HCT116 (cell line): ENCODE results near the gene PLEKHG3. TPM values are rescaled to one million over a fixed set of nuclear protein-coding genes. Genes with fewer than 3 reads are reported as not detected.

ENCODE experiments used
- ATAC-seq: fragments of 200-7000 bp; cut with Tn5 transposase; 2 replicates; pipeline ENCODE4 v1.9.1; 2020; ENCODE audit warnings: mild to moderate bottlenecking, moderate library complexity
- BruUV-seq: library from RNA; stranded (reverse); fragments of 400-500 nt; replicated peaks from 2 replicates; lab custom pipeline; 2021; lab: Mats Ljungman, UMichigan
- CTCF ChIA-PET: fragments of 300-600 bp; sonication (Branson Sonifier 250); formaldehyde crosslinking; loops from one replicate; lab custom pipeline; 2021; ENCODE audit warnings: antibody characterized with exemption; lab: Charles Lee
- POLR2A ChIA-PET: fragments of 300-600, 350-600 bp; sonication (Branson Sonifier 250); formaldehyde crosslinking; loops from one replicate; lab custom pipeline; 2021; ENCODE audit warnings: antibody characterized with exemption; lab: Charles Lee
- RAD21 ChIA-PET, 2 experiments: fragments of 300-600 bp; sonication (Branson Sonifier 250); formaldehyde crosslinking; loops; one replicate each; lab custom pipeline; 2023; ENCODE audit warnings: low total read pairs in 2 of 2; ENCODE audit not compliant: uncharacterized antibody in 2 of 2, unreplicated experiment in 2 of 2, low non-redundant PET in 1 of 2; lab: Charles Lee
- DNase-seq: peaks from one replicate; pipeline ENCODE4 v3.0.0-alpha.2; 2010; ENCODE audit warnings: low read depth, low spot score
- H2AFZ ChIP-seq: fragments of 200-600 bp; shearing (Covaris generic), sonication (generic); 2 replicates; pipeline ENCODE4 v1.6.1; 2017; ENCODE audit warnings: low read depth, mixed run types, mixed read lengths, antibody characterized with exemption, low read length; ENCODE audit not compliant: poor library complexity, severe bottlenecking
- H3K27ac ChIP-seq: 2 replicates; pipeline ENCODE4 v1.5.1; 2012; ENCODE audit warnings: low read depth, low read length
- H3K27me3 ChIP-seq: fragments of 200-600 bp; sonication (generic); 2 replicates; pipeline ENCODE4 v1.6.1; 2016; ENCODE audit warnings: mixed run types, low read length, mixed read lengths; ENCODE audit not compliant: insufficient read depth
- H3K36me3 ChIP-seq, 2 experiments: fragments of 200-500 bp in 1 of 2; fragments of 200-600 bp in 1 of 2; sonication (Bioruptor generic) in 1 of 2; sonication (generic) in 1 of 2; 2 replicates each; pipeline versions ENCODE4 v1.5.1 to v1.6.1; 2014 to 2016; ENCODE audit warnings: low read length in 2 of 2, inconsistent platforms in 1 of 2, mixed read lengths in 1 of 2, mixed run types in 1 of 2; ENCODE audit not compliant: insufficient read depth in 2 of 2, control insufficient read depth in 1 of 2
- H3K4me1 ChIP-seq, 2 experiments: fragments of 200-600 bp in 1 of 2; sonication (generic) in 1 of 2; 2 replicates each; pipeline versions ENCODE4 v1.5.1 to v1.6.1; 2012 to 2017; ENCODE audit warnings: low read length in 2 of 2, inconsistent platforms in 1 of 2, mild to moderate bottlenecking in 1 of 2, mixed read lengths in 1 of 2, mixed run types in 1 of 2, moderate library complexity in 1 of 2; ENCODE audit not compliant: insufficient read depth in 2 of 2, control insufficient read depth in 1 of 2
- H3K4me2 ChIP-seq: fragments of 200-600 bp; sonication (generic); 2 replicates; pipeline ENCODE4 v1.6.1; 2017; ENCODE audit warnings: mixed run types, low read length, mixed read lengths
- H3K4me3 ChIP-seq, 2 experiments: fragments of 200-600 bp in 1 of 2; sonication (generic) in 1 of 2; replicated peaks in 1 of 2; 2 replicates each; pipeline ENCODE4 v1.5.1; 2011 to 2016; ENCODE audit warnings: low read length in 2 of 2, control low read depth in 1 of 2, low read depth in 1 of 2, mild to moderate bottlenecking in 1 of 2, mixed read lengths in 1 of 2, mixed run types in 1 of 2
- H3K79me2 ChIP-seq: fragments of 200-600 bp; sonication (generic); 2 replicates; pipeline ENCODE4 v1.6.1; 2017; ENCODE audit warnings: mild to moderate bottlenecking, mixed run types, low read length, moderate library complexity, mixed read lengths; ENCODE audit not compliant: insufficient read depth
- H3K9ac ChIP-seq: fragments of 200-600 bp; sonication (generic); 2 replicates; pipeline ENCODE4 v1.6.1; 2016; ENCODE audit warnings: low read length, mixed read lengths
- H3K9me2 ChIP-seq: fragments of 200-600 bp; sonication (generic), shearing (Covaris generic); 2 replicates; pipeline ENCODE4 v1.6.1; 2017; ENCODE audit warnings: mixed run types, mild to moderate bottlenecking, moderate library complexity; ENCODE audit not compliant: insufficient read depth
- H3K9me3 ChIP-seq, 2 experiments: fragments of 200-500 bp in 1 of 2; fragments of 200-600 bp in 1 of 2; sonication (Bioruptor generic) in 1 of 2; sonication (generic) in 1 of 2; 2 replicates each; pipeline ENCODE4 v1.6.1; 2014 to 2017; ENCODE audit warnings: low read length in 2 of 2, mixed read lengths in 2 of 2, inconsistent platforms in 1 of 2, low read depth in 1 of 2, mild to moderate bottlenecking in 1 of 2, mixed run types in 1 of 2, moderate library complexity in 1 of 2; ENCODE audit not compliant: control insufficient read depth in 1 of 2, insufficient read depth in 1 of 2
- H4K20me1 ChIP-seq: fragments of 200-600 bp; sonication (generic), shearing (Covaris generic); 2 replicates; pipeline ENCODE4 v1.6.1; 2017; ENCODE audit warnings: mixed run types, mild to moderate bottlenecking, moderate library complexity; ENCODE audit not compliant: insufficient read depth
- CBX3 ChIP-seq: IDR thresholded peaks from 2 replicates; pipeline ENCODE4 v1.6.1; 2012; ENCODE audit warnings: low read depth
- CEBPB ChIP-seq: IDR thresholded peaks from 2 replicates; pipeline ENCODE4 v1.6.1; 2012; ENCODE audit warnings: low read depth
- EGR1 ChIP-seq: IDR thresholded peaks from 2 replicates; pipeline ENCODE4 v1.6.1; 2012; ENCODE audit warnings: low read depth
- EZH2 ChIP-seq: fragments of 200-600 bp; sonication (generic); IDR thresholded peaks from 2 replicates; pipeline ENCODE4 v1.6.1; 2017; ENCODE audit warnings: antibody characterized with exemption, mixed run types
- FOSL1 ChIP-seq: IDR thresholded peaks from 2 replicates; pipeline ENCODE4 v1.6.1; 2012; ENCODE audit warnings: low read depth
- POLR2AphosphoS5 ChIP-seq: IDR thresholded peaks from 2 replicates; pipeline ENCODE4 v1.6.1; 2011; ENCODE audit warnings: mild to moderate bottlenecking, low read depth, low read length, moderate library complexity
- REST ChIP-seq: IDR thresholded peaks from 2 replicates; pipeline ENCODE4 v1.6.1; 2012; ENCODE audit warnings: low read depth
- intact Hi-C: fragments of 100-400 bp; cut with micrococcal nuclease; formaldehyde crosslinking; loops from 2 replicates; pipeline ENCODE4 v1.10.0; 2022
- total RNA-seq: library from RNA; stranded (reverse); gene quantifications from one replicate; pipeline ENCODE4 v1.2.1, GENCODE V29; 2021; ENCODE audit not compliant: unreplicated experiment

PLEKHG3 gene
- total RNA-seq, 1 experiment from 2014 or later = 55.6 TPM

DNA sequence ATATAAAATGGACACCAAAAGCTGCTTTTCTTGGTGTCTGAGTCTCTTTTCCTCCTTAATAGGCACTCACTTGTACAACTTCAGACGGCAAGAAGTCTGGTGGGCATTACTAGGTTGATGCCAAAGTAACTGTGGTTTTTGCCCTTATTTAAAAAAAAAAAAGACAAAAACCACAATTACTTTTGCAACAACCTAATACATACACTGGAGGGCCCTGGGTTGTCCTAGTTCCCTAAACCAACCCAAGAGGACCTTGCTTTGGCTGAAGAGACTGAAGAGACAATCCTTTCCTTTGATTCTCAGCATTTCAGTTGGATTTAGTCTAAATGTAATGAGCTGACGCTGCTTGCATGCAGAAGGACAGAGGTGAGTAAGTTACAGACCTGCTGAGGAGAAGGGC lies 16.2 kb upstream of the PLEKHG3 start:
- BruUV-seq = no TSS peak
- no peak overlapping the region for H3K4me2 ChIP-seq

More for the DNA sequence above, 16.2 kb upstream of the PLEKHG3 start:
- POLR2A ChIA-PET = interaction anchor here (0.7 kb wide), 1 partner anchor 24 kb away, joined by 3 read pairs; no protein-coding TSS in a partner anchor
- H3K79me2 ChIP-seq = no peaks in the 10 kb centered on the region
- TF ChIP-seq CBX3 (no peak), EZH2 (no peak), CEBPB (no peak), REST (no peak), POLR2AphosphoS5 (no peak), EGR1 (no peak), FOSL1 (no peak)
- TF ChIP-seq, all 23 proteins: peak for 0
- Histone ChIP-seq H3K36me3 (no peaks in the 10 kb centered on the region), H3K9me2 (no peaks in the 10 kb centered on the region), H3K4me3 (no peak overlapping the region), H2AFZ (no peak overlapping the region), H3K9ac (no peak overlapping the region), H3K9me3 (no peaks in the 10 kb centered on the region), H4K20me1 (no peaks in the 10 kb centered on the region), H3K4me1 (no peaks in the 10 kb centered on the region), H3K27ac (no peak overlapping the region), H3K27me3 (no peaks in the 10 kb centered on the region)
- CTCF ChIA-PET = no interaction called here
- DNase-seq (no peak), ATAC-seq (no peak)
- RAD21 ChIA-PET = no interaction called here
- intact Hi-C loops = no loop called here
